Glutamatergic neuron (in vitro differentiated cells): ENCODE measurements around the gene DAPK3. TPM values are rescaled to one million over a fixed set of nuclear protein-coding genes. Genes with fewer than 3 reads are reported as not detected.
"Not testable (repeated sequence)": the region's sequence is repeated elsewhere in the genome, so short reads cannot be mapped to it uniquely, and the experiment has no call there.

Experiments
- DNase-seq: peaks from one replicate; pipeline ENCODE4 v3.0.0; 2022
- H3K27ac Mint-ChIP-seq: one replicate; pipeline ENCODE4 v1.8.0; 2020; ENCODE audit warnings: mild to moderate bottlenecking, mixed read lengths, inconsistent platforms; ENCODE audit not compliant: unreplicated experiment
- H3K27me3 Mint-ChIP-seq: one replicate; pipeline ENCODE4 v1.8.0; 2020; ENCODE audit warnings: mild to moderate bottlenecking, moderate library complexity, mixed read lengths, inconsistent platforms; ENCODE audit not compliant: unreplicated experiment
- H3K36me3 Mint-ChIP-seq: one replicate; pipeline ENCODE4 v1.8.0; 2020; ENCODE audit warnings: mild to moderate bottlenecking, mixed read lengths, inconsistent platforms; ENCODE audit not compliant: unreplicated experiment
- H3K4me1 Mint-ChIP-seq: one replicate; pipeline ENCODE4 v1.8.0; 2020; ENCODE audit warnings: mild to moderate bottlenecking, low read depth, mixed read lengths, inconsistent platforms; ENCODE audit not compliant: unreplicated experiment
- H3K4me3 Mint-ChIP-seq: one replicate; pipeline ENCODE4 v1.8.0; 2020; ENCODE audit warnings: mild to moderate bottlenecking, mixed read lengths, inconsistent platforms; ENCODE audit not compliant: unreplicated experiment
- H3K9me3 Mint-ChIP-seq: one replicate; pipeline ENCODE4 v1.8.0; 2020; ENCODE audit warnings: mild to moderate bottlenecking, moderate library complexity, mixed read lengths, inconsistent platforms; ENCODE audit not compliant: unreplicated experiment
- CTCF ChIP-seq: fragments of 200-600 bp; sonication (generic); IDR thresholded peaks from one replicate; pipeline ENCODE4 v1.5.0; 2021; ENCODE audit not compliant: partially characterized antibody, unreplicated experiment
- total RNA-seq: library from RNA; stranded (reverse); fragmentation: NEBNext Ultra II Directional; extraction: Animal tissue kit (Norgen Biotek cat#: 25700); gene quantifications from one replicate; pipeline ENCODE4 v1.2.1, GENCODE V29; 2021; ENCODE audit not compliant: unreplicated experiment

The DAPK3 gene
- total RNA-seq, 1 donor from 2014 or later, result 221 TPM

- H3K27me3 Mint-ChIP-seq, result peaks cover 14% of the 10 kb centered on the region
- H3K36me3 Mint-ChIP-seq, result no peaks in the 10 kb centered on the region
- peak; percentile 56 for DNase-seq
- TF ChIP-seq CTCF, result no peak
- peaks cover 9% of the 10 kb centered on the region for H3K9me3 Mint-ChIP-seq
- peak overlapping the region; percentile 97 for H3K27ac Mint-ChIP-seq
- H3K4me1 Mint-ChIP-seq, result peaks cover 20% of the 10 kb centered on the region
- peak overlapping the region; percentile 98 for H3K4me3 Mint-ChIP-seq
Observed at GRCh38 chr19:4009990-4010807, 39.3 kb upstream of the DAPK3 start.

- no peak for TF ChIP-seq CTCF
- peak overlapping the region; percentile 97 for H3K27ac Mint-ChIP-seq
Observed at GRCh38 chr19:4007836-4008539, 37.1 kb upstream of the DAPK3 start.

GRCh38 chr19:4007021-4007835 is 36.3 kb upstream of the DAPK3 start, which contains the start of gene PIAS4:
Gene PIAS4, plus strand, starts transcription at chr19:4007736. Its CDS starts 25 bp downstream, at chr19:4007761.
- peak; percentile 96 for DNase-seq
- Mint-ChIP-seq H3K36me3 (no peaks in the 10 kb centered on the region), H3K9me3 (peaks cover 9% of the 10 kb centered on the region), H3K27me3 (peaks cover 14% of the 10 kb centered on the region), H3K27ac (peak within 1 kb of the TSS; percentile 97), H3K4me1 (peaks cover 20% of the 10 kb centered on the region), H3K4me3 (peak within 1 kb of the TSS; percentile 98)
- no peak for TF ChIP-seq CTCF

More at GRCh38 chr19:4007836-4008539, 37.1 kb upstream of the DAPK3 start:
- H3K4me1 Mint-ChIP-seq, result peaks cover 20% of the 10 kb centered on the region
- DNase-seq, result peak; percentile 71
- H3K4me3 Mint-ChIP-seq, result peak overlapping the region; percentile 98
- H3K9me3 Mint-ChIP-seq, result peaks cover 9% of the 10 kb centered on the region
- no peaks in the 10 kb centered on the region for H3K36me3 Mint-ChIP-seq
- peaks cover 14% of the 10 kb centered on the region for H3K27me3 Mint-ChIP-seq

- not testable (repeated sequence) for H3K27ac Mint-ChIP-seq, DNase-seq, H3K36me3 Mint-ChIP-seq, H3K4me3 Mint-ChIP-seq
- H3K27me3 Mint-ChIP-seq, result peaks cover 11% of the 10 kb centered on the region
- peaks cover 10% of the 10 kb centered on the region for H3K9me3 Mint-ChIP-seq
- peaks cover 14% of the 10 kb centered on the region for H3K4me1 Mint-ChIP-seq
Observed at GRCh38 chr19:4005436-4005835, 34.5 kb upstream of the DAPK3 start.

GRCh38 chr19:4000798-4001197 is 29.9 kb upstream of the DAPK3 start:
- H3K4me1 Mint-ChIP-seq, H3K9me3 Mint-ChIP-seq, H3K27ac Mint-ChIP-seq, DNase-seq, H3K27me3 Mint-ChIP-seq, H3K36me3 Mint-ChIP-seq, H3K4me3 Mint-ChIP-seq: not testable (repeated sequence)

GRCh38 chr19:3998667-3999412 is 27.9 kb upstream of the DAPK3 start:
- not testable (repeated sequence) for DNase-seq, H3K36me3 Mint-ChIP-seq, H3K4me1 Mint-ChIP-seq, H3K9me3 Mint-ChIP-seq, H3K27me3 Mint-ChIP-seq
- Mint-ChIP-seq H3K4me3 (peak overlapping the region; percentile 38), H3K27ac (peak overlapping the region; percentile 96)
